ENCODE data around the gene SORCS1. TPM values are rescaled to one million over a fixed set of nuclear protein-coding genes. Genes with fewer than 3 reads are reported as not detected.

The SORCS1 gene
- total and polyA plus RNA-seq, 2 experiments from 2014 or later, result 1.1 to 4.6 TPM

DNA sequence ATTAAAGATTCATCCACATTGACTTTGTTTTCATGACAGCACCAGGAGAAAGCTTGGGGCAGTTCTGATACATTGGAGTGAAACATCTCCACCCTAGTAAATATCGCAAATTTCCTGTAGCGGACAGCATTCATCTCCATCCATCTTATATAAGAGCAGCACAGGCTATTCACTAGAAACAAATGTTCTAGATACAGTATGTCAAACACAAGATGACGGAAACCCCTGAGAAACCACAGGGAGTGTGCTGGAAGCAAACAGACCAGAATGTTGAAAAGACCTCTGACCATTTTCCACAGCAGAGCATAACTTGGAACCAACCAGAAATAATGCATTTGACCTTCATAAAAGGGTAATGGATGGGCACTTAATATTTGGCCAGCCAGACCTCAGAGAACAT lies 343.9 kb downstream of the SORCS1 start:
- no peak overlapping the region for H3K4me3 ChIP-seq
- no peak overlapping the region for H3K27ac ChIP-seq
- no peak for TF ChIP-seq CTCF (IDR thresholded peaks at IDR 0.05; ENCODE audit: poor library complexity)
- TF ChIP-seq EZH2phosphoT487 (IDR thresholded peaks at IDR 0.05; ENCODE audit: low read depth, severe bottlenecking, unreplicated experiment), result no peak
- TF ChIP-seq EZH2 (IDR thresholded peaks at IDR 0.05; ENCODE audit: borderline replicate concordance), result no peak
- no peaks in the 10 kb centered on the region for H3K27me3 ChIP-seq
- no peak overlapping the region for H2AFZ ChIP-seq
- 92% methylated on average over 3 of the region's 3 CpGs for WGBS (ENCODE audit: low lambda C conversion rate, missing lambda C conversion rate)
- no peaks in the 10 kb centered on the region for H3K9me2 ChIP-seq (replicated peaks; ENCODE audit: insufficient read depth)
- DNase-seq (ENCODE audit: low spot score), result no peak
- H3K36me3 ChIP-seq (replicated peaks; ENCODE audit: insufficient read depth, low read depth), result no peaks in the 10 kb centered on the region
- H3K9me3 ChIP-seq (ENCODE audit: low read depth), result no peaks in the 10 kb centered on the region
- H3K79me2 ChIP-seq, result no peaks in the 10 kb centered on the region
- H3K4me2 ChIP-seq, result no peak overlapping the region
- H3K4me1 ChIP-seq (ENCODE audit: insufficient read depth), result no peaks in the 10 kb centered on the region
- no peaks in the 10 kb centered on the region for H4K20me1 ChIP-seq (ENCODE audit: insufficient read depth, poor library complexity, severe bottlenecking)

DNA sequence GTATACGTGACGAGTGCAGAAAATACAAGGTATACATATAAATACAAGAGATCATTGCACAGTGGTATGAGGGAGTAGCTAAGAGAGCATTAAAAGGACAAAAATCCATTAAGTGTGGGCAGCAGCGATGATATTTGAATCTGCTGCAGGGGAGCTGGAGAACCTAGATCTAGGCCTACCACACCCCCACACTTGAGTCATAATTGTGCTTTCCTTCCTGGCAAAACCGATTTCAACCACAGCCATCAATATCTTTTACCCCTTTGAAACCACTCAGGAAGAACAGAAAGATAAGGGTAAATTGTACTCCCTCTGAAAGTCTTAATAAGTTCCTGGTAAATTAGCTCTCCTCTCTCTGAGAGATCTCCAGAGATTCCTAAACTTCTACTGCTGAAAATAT lies 345.0 kb downstream of the SORCS1 start:
- no peaks in the 10 kb centered on the region for H4K20me1 ChIP-seq (ENCODE audit: insufficient read depth, poor library complexity, severe bottlenecking)
- DNase-seq (ENCODE audit: low spot score), result no peak
- 73% methylated on average over 4 of the region's 4 CpGs for WGBS (ENCODE audit: low lambda C conversion rate, missing lambda C conversion rate)
- no peak for TF ChIP-seq CTCF (IDR thresholded peaks at IDR 0.05; ENCODE audit: poor library complexity)
- no peak for TF ChIP-seq EZH2phosphoT487 (IDR thresholded peaks at IDR 0.05; ENCODE audit: low read depth, severe bottlenecking, unreplicated experiment)
- no peak for TF ChIP-seq EZH2 (IDR thresholded peaks at IDR 0.05; ENCODE audit: borderline replicate concordance)
- no peaks in the 10 kb centered on the region for H3K27me3 ChIP-seq
- H3K9me3 ChIP-seq (ENCODE audit: low read depth), result no peaks in the 10 kb centered on the region
- no peak overlapping the region for H3K4me3 ChIP-seq
- no peak overlapping the region for H3K27ac ChIP-seq
- no peaks in the 10 kb centered on the region for H3K4me1 ChIP-seq (ENCODE audit: insufficient read depth)
- H3K36me3 ChIP-seq (replicated peaks; ENCODE audit: insufficient read depth, low read depth), result no peaks in the 10 kb centered on the region
- no peaks in the 10 kb centered on the region for H3K9me2 ChIP-seq (replicated peaks; ENCODE audit: insufficient read depth)
- no peak overlapping the region for H3K4me2 ChIP-seq
- no peaks in the 10 kb centered on the region for H3K79me2 ChIP-seq
- H2AFZ ChIP-seq, result no peak overlapping the region

- Histone ChIP-seq H3K79me2 (no peaks in the 10 kb centered on the region), H3K4me1 (ENCODE audit: insufficient read depth) (no peaks in the 10 kb centered on the region), H3K27ac (no peak overlapping the region), H4K20me1 (ENCODE audit: insufficient read depth, poor library complexity, severe bottlenecking) (no peaks in the 10 kb centered on the region), H2AFZ (no peak overlapping the region), H3K36me3 (replicated peaks; ENCODE audit: insufficient read depth, low read depth) (no peaks in the 10 kb centered on the region), H3K27me3 (no peaks in the 10 kb centered on the region), H3K9me2 (replicated peaks; ENCODE audit: insufficient read depth) (no peaks in the 10 kb centered on the region), H3K4me2 (no peak overlapping the region), H3K4me3 (no peak overlapping the region), H3K9me3 (ENCODE audit: low read depth) (no peaks in the 10 kb centered on the region)
- no peak for DNase-seq (ENCODE audit: low spot score)
- 78% methylated on average over 7 of the region's 7 CpGs for WGBS (ENCODE audit: low lambda C conversion rate, missing lambda C conversion rate)
- no peak for TF ChIP-seq EZH2phosphoT487 (IDR thresholded peaks at IDR 0.05; ENCODE audit: low read depth, severe bottlenecking, unreplicated experiment)
- TF ChIP-seq EZH2 (IDR thresholded peaks at IDR 0.05; ENCODE audit: borderline replicate concordance), result no peak
- TF ChIP-seq CTCF (IDR thresholded peaks at IDR 0.05; ENCODE audit: poor library complexity), result no peak
These were observed 348.0 kb downstream of the SORCS1 start for GRCh38 chr10:106816318-106817085.
